DOHH2 (cell line): Measurements from ENCODE around the gene CGB2.
"Not testable (repeated sequence)": the region's sequence is repeated elsewhere in the genome, so short reads cannot be mapped to it uniquely, and the experiment has no call there.

Experiments used
- H3F3A ChIP-seq: fragments of 200-600 bp; sonication (generic), shearing (Covaris generic); 2 replicates; pipeline ENCODE4 v1.6.0; 2016; ENCODE audit warnings: antibody characterized with exemption, mild to moderate bottlenecking; ENCODE audit not compliant: control insufficient read depth, insufficient read depth
- H3K27ac ChIP-seq: fragments of 200-600 bp; sonication (generic); 2 replicates; pipeline ENCODE4 v1.5.1; 2014; ENCODE audit warnings: low read depth, mild to moderate bottlenecking, low read length, moderate library complexity
- H3K27me3 ChIP-seq: fragments of 200-600 bp; sonication (generic); 2 replicates; pipeline ENCODE4 v1.6.1; 2014; ENCODE audit warnings: mild to moderate bottlenecking, low read length, mixed read lengths; ENCODE audit not compliant: control insufficient read depth
- H3K36me3 ChIP-seq: fragments of 200-600 bp; sonication (generic); 2 replicates; pipeline ENCODE4 v1.6.1; 2014; ENCODE audit warnings: mild to moderate bottlenecking, low read length, moderate library complexity, mixed read lengths; ENCODE audit not compliant: control insufficient read depth
- H3K4me1 ChIP-seq: fragments of 200-600 bp; sonication (generic); 2 replicates; pipeline ENCODE4 v1.6.1; 2014; ENCODE audit warnings: mild to moderate bottlenecking, low read length, mixed read lengths; ENCODE audit not compliant: control insufficient read depth
- H3K4me2 ChIP-seq: fragments of 200-600 bp; sonication (generic); 2 replicates; pipeline ENCODE4 v1.6.0; 2014; ENCODE audit warnings: mild to moderate bottlenecking, low read length, moderate library complexity
- H3K4me3 ChIP-seq: fragments of 200-600 bp; sonication (generic); 2 replicates; pipeline ENCODE4 v1.5.1; 2014; ENCODE audit warnings: mild to moderate bottlenecking, low read length, mixed read lengths
- H3K79me2 ChIP-seq: fragments of 200-600 bp; sonication (generic); 2 replicates; pipeline ENCODE4 v1.6.1; 2014; ENCODE audit warnings: mild to moderate bottlenecking, low read length, mixed read lengths; ENCODE audit not compliant: control insufficient read depth
- H3K9me2 ChIP-seq: fragments of 200-600 bp; sonication (generic); replicated peaks from 2 replicates; pipeline ENCODE4 v1.6.1; 2014; ENCODE audit warnings: mild to moderate bottlenecking, low read length, mixed read lengths; ENCODE audit not compliant: control insufficient read depth
- H3K9me3 ChIP-seq: fragments of 200-600 bp; sonication (generic); 2 replicates; pipeline ENCODE4 v1.6.1; 2014; ENCODE audit warnings: antibody characterized with exemption, low read length, mixed read lengths; ENCODE audit not compliant: control insufficient read depth, insufficient read depth
- H4K20me1 ChIP-seq: fragments of 200-600 bp; sonication (generic); 2 replicates; pipeline ENCODE4 v1.6.0; 2014; ENCODE audit warnings: low read depth, mild to moderate bottlenecking, antibody characterized with exemption, low read length, moderate library complexity; ENCODE audit not compliant: control insufficient read depth, insufficient read depth
- CTCF ChIP-seq: fragments of 200-600 bp; sonication (generic); IDR thresholded peaks from one replicate; pipeline ENCODE4 v1.5.1; 2014; ENCODE audit warnings: antibody characterized with exemption, mild to moderate bottlenecking, low read depth, low read length; ENCODE audit not compliant: poor library complexity, severe bottlenecking
- EZH2phosphoT487 ChIP-seq: fragments of 200-600 bp; sonication (generic); IDR thresholded peaks from 2 replicates; pipeline ENCODE4 v1.6.1; 2017; ENCODE audit warnings: borderline replicate concordance, mild to moderate bottlenecking, antibody characterized with exemption, low read length, moderate library complexity, mixed read lengths

CGB2 gene

DNA sequence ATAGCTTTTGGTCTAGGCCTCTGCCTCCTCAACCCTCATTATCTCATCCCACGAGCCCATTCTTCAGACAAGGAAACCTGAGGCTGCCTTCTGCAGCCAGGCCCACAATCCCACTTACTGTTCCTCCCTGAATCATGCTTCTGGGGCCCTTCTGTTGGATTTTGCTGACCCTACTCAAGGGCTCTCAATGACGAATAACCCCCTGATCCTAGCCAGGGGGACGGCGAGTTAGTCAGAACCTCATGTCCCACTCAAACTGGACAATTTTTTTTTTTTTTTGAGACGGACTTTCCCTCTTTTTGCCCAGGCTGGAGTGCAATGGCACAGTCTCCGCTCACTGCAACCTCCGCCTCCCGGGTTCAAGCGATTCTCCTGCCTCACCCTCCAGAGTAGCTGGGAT, 9.6 kb upstream of the CGB2 start:
- Histone ChIP-seq H3K27ac (no peak overlapping the region), H3K27me3 (peaks cover 14% of the 10 kb centered on the region), H3K4me3 (no peak overlapping the region), H4K20me1 (no peaks in the 10 kb centered on the region), H3K4me1 (peaks cover 45% of the 10 kb centered on the region), H3K4me2 (no peak overlapping the region), H3F3A (peaks cover 3% of the 10 kb centered on the region; the same call in 1 of the 2 replicates), H3K79me2 (no peaks in the 10 kb centered on the region), H3K9me2 (no peaks in the 10 kb centered on the region), H3K9me3 (no peaks in the 10 kb centered on the region), H3K36me3 (no peaks in the 10 kb centered on the region)
- TF ChIP-seq CTCF (no peak), EZH2phosphoT487 (no peak)

GRCh38 chr19:49024233-49024632, 7.5 kb upstream of the CGB2 start, which contains the start of gene CGB3:
Gene CGB3, minus strand, starts transcription at chr19:49024333. Its CDS starts 362 bp downstream, at chr19:49023971.
- H3K36me3 ChIP-seq, H3K9me3 ChIP-seq, H3K4me2 ChIP-seq, H3K27ac ChIP-seq, H3K79me2 ChIP-seq, H3K9me2 ChIP-seq, H3K27me3 ChIP-seq, H3K4me3 ChIP-seq, H4K20me1 ChIP-seq, H3F3A ChIP-seq: not testable (repeated sequence)
- peaks cover 23% of the 10 kb centered on the region for H3K4me1 ChIP-seq

DNA sequence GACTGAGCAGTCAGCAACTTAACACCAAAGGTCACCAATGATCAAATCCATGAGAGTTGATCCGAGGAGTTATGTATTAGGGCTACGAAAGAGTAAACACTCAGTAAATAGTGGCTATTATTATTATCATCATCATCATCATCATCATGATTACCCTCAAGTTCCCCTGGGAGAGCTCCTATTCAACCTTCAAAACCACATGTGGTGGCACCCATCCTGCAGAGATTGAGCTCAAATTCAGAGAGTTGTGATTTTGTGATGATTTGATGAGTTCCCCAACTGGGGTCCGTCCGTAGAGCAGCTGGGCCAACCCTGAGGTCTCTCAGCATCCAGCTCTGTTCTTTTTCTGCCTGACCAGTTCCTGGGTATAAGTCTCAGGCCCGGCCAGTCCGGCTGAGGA, 6.6 kb upstream of the CGB2 start:
- not testable (repeated sequence) for H3K79me2 ChIP-seq, H3K4me2 ChIP-seq, H3K27me3 ChIP-seq

DNA sequence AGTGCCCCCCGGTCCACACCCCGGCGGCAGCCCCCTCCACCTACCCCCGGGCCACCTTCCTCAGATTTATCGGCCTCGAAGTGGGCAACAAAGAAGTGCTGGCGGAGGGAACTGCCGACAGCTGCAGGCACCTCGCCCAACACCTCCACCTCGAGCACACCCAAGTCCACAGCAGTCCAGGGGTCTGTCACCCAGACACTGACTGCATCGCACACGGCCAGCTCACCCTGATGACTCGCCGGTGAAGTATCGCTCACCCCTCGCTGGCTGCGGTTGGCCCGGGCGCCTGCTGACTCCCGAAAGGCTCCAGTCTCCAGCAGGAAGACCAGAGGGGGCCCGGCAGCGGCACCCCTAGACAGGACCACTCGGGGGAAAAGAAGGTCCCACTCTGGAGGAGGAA, 6.1 kb upstream of the CGB2 start:
- not testable (repeated sequence) for H3K79me2 ChIP-seq, H3K9me3 ChIP-seq, H3K4me2 ChIP-seq, H3K27ac ChIP-seq, H3K4me3 ChIP-seq, H4K20me1 ChIP-seq, H3K36me3 ChIP-seq, H3K27me3 ChIP-seq, H3F3A ChIP-seq, H3K9me2 ChIP-seq
- H3K4me1 ChIP-seq, result peaks cover 11% of the 10 kb centered on the region

More for the DNA sequence above, 6.6 kb upstream of the CGB2 start:
- H3K9me2 ChIP-seq, H4K20me1 ChIP-seq, H3K4me3 ChIP-seq, H3K36me3 ChIP-seq, H3K9me3 ChIP-seq, H3F3A ChIP-seq, H3K27ac ChIP-seq: not testable (repeated sequence)
- H3K4me1 ChIP-seq, result peaks cover 16% of the 10 kb centered on the region

DNA sequence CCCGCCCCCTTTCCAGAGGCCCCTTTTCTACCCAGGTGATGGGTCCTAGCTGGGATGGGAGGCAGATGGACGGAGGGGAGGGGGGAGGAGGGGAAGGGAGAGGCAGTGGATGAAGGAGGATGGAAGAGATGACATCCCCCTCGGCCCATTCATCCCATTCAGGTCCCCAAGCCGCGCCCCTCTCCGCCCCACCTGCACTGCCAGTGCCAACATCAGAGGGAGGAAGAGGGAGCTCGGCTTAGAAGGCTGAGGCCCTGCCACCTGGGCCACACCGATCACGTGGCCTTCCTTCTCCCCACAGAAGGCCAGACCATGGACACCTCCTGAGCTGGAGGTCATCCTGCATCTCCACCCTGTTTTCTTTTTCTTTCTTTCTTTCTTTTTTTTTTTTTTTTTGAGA, 3.0 kb upstream of the CGB2 start:
- not testable (repeated sequence) for H3K9me3 ChIP-seq, H3K4me1 ChIP-seq, H3K79me2 ChIP-seq, H3K27me3 ChIP-seq, H3K9me2 ChIP-seq, H3K4me3 ChIP-seq, H3K27ac ChIP-seq, H4K20me1 ChIP-seq, H3F3A ChIP-seq, H3K4me2 ChIP-seq, H3K36me3 ChIP-seq

- not testable (repeated sequence) for H3K4me3 ChIP-seq, H3K9me2 ChIP-seq, H3K9me3 ChIP-seq, H3K79me2 ChIP-seq, H3K27ac ChIP-seq, H3K27me3 ChIP-seq, H3K4me1 ChIP-seq, H4K20me1 ChIP-seq, H3F3A ChIP-seq, H3K36me3 ChIP-seq, H3K4me2 ChIP-seq
These were observed 1.9 kb upstream of the CGB2 start for GRCh38 chr19:49029749-49030148.

DNA sequence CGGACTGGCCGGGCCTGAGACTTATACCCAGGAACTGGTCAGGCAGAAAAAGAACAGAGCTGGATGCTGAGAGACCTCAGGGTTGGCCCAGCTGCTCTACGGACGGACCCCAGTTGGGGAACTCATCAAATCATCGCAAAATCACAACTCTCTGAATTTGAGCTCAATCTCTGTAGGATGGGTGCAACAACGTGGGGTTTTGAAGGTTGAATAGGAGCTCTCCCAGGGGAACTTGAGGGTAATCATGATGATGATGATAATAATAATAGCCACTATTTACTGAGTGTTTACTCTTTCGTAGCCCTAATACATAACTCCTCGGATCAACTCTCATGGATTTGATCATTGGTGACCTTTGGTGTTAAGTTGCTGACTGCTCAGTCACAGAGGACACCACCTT, 1.4 kb upstream of the CGB2 start:
- H3K4me3 ChIP-seq, H3K27me3 ChIP-seq: not testable (repeated sequence)

More for the DNA sequence above, 1.4 kb upstream of the CGB2 start:
- H3K79me2 ChIP-seq, H3K9me2 ChIP-seq, H3K9me3 ChIP-seq, H4K20me1 ChIP-seq, H3K36me3 ChIP-seq, H3K27ac ChIP-seq, H3K4me2 ChIP-seq, H3K4me1 ChIP-seq, H3F3A ChIP-seq: not testable (repeated sequence)
